Measurements from ENCODE around the gene CADM2.
"Not testable (repeated sequence)": the region's sequence is repeated elsewhere in the genome, so short reads cannot be mapped to it uniquely, and the experiment has no call there.

CADM2 gene

DNA sequence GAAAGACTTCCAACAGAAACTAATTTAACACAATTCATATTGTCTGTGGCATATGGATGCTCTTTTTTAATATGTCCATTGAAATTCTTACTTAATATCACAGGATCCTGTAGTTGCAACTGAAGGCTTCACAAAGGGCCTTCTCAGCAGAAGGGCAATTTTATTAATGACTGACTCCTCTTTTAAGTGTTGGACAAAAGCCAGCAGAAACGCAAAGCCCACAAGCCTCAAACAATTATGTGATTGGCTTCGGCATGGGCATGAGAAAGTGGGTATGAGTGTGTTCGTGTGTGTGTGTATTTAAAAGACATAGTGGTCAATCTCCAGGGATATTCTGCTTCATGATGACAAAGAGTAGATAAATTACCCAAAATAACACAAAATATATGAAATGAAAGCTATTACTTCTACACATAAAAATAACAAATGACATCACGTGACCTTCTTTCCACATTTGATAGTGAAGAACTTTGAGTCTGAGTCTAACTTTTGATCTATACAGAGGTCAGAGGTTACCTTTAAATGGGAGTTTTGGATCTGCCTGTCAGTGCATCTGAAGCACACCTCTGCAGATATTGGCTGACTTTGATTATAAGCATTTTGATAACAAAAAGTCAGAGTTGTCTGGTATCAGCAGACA lies 496.9 kb downstream of the CADM2 start:
- FAIRE-seq (no peak), DNase-seq (ENCODE audit: low spot score) (no peak)

DNA sequence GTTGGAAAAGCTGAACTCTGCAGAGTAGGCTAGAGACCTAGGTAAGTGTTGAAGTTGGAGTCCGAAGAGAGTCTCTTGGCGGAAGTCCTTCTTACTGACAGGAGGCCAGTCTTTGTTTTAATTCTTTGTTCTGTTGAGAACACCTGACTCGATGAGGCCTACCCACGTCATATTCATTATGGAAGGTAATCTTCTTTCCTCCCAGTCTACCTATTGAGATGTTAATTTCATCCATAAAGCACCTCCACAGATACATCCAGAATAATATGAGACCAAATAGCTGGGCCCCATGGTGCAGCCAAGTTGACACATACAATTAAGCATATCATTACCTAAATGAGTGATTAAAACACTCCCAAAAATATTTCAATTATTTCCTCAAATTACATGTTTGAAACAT lies 515.5 kb downstream of the CADM2 start:
- DNase-seq (ENCODE audit: low spot score) (no peak), FAIRE-seq (no peak)

DNA sequence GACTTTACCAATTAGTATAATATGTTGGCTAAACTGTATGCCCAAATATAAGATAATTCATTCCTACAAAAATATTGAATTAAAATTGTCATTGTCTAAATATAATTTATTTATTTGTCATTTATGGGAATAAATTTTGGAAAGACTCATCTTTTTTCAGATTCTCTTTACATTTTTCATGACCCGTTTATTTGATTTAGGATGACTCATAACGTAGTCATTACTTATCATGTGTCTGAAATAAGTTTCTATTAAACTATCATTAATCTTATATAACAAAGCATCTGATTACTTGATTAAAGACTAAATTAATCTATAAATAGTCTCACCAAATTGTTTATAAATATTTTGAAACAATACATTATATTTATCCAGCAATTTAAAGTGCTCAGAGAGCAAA lies 516.6 kb downstream of the CADM2 start:
- DNase-seq (ENCODE audit: low spot score) (no peak), FAIRE-seq (no peak)

DNA sequence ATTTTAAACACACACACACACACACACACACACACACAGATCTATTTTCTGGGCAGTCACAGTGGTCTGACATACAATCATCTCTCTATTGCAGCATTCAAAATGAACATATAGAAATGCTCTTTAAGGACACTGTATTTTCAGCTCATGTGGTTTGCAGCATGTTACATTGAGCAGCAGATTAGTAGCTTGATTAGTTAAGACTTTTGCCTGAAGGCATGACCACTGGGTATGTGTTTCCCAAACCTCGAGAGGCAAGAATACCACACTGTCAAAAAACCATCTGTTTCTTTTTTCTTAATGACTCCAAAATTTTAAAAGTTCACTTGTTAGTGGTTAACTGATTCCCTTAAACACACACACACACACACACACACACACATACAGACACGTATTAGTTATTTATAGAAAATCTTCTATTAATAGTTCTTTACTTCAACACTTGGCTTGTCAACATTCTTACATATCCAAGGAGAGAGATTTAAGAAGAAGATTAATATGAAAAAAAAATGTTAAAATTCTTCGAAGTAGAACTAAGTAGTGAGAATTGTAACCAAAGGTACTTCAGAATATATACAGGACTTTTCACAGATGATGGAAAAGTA lies 518.2 kb downstream of the CADM2 start:
- FAIRE-seq (no peak), DNase-seq (ENCODE audit: low spot score) (no peak)

DNA sequence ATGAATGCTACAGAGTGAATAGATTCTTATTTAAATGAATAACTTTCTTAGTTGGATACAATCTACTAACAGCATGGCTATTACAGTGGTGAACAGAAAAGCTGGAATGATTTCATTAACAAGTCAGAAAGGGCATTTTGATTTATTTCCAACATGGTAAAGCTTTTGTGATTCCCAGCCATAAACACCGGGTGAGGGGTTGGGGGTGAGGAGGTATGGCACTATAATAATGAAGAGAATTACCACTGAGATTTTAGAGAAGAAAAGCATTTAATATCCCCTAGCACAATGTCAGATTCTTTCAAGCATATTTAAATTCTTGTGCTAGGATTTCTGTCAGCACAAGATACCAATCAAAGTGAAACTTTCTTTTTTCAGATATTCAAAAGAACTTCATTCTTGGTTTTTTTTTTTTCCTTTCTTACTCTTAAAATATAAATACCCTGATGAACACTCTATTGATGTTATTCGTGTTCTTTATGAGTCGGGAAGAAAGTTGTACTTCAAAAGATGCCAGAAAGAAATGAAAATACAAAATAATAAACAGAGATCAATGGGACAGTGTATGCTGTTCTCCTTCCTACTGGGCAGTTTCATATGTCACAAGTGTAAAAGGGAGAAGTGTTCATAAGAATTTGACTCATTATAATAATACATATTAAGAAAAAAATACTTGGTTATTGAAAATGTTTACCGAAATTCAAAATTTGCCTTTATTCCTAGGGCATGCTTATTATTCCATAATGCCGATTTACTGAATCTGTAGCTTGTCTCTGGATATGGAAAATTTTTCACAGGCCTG lies 522.8 kb downstream of the CADM2 start:
- DNase-seq (ENCODE audit: low spot score) (no peak), FAIRE-seq (no peak)

DNA sequence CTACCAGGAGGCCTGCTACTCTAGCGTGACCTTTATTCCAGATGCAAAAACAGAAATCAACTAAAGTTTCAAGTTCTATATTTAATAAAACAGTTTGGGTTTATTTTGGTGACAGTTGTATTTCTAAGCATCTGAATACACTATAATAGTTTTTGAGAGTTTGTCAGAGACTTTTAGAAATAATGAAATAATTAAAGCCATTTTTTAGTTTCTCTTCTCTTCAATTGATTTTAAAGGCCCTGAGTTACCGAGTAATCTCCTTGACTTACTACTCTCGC lies 523.4 kb downstream of the CADM2 start:
- no peak for FAIRE-seq
- DNase-seq (ENCODE audit: low spot score) = no peak

DNA sequence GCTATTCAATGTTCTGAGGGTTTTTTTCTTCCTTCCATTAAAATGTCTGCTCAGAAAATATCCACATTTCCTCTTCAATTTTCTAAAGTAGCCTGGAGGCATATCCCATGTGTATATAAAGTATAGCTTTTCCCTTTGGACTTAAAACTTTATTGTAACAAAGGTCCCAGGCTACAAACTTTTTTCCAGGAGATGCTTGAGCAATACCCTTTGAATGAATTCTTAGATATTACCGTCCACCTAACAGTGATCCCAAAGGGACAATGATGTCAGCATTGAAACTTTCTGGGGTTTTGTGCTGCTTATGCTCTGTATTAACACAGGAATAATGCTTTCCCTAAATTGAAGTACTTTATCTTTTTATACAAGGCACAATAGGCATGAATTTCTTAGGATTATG lies 525.2 kb downstream of the CADM2 start:
- no peak for FAIRE-seq

DNA sequence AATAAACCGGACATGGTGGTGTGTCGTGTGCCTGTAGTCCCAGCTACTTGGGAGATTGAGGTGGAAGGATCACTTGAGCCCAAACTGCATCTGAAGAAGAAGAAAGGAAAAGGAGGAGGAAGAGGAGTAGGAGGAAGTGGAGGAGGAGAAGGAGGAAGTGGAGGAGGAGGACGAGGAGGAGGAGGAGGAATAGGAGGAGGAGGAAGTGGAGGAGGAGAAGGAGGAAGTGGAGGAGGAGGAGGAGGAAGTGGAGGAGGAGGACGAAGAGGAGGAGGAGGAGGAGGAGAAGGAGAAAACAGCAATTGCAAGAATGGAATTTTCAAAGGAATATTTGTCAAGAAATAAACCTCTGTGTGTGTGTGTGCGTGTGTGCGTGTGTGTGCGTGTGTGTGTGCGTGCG lies 528.6 kb downstream of the CADM2 start:
- peak; percentile 97 for FAIRE-seq

More for the DNA sequence above, 525.2 kb downstream of the CADM2 start:
- DNase-seq (ENCODE audit: low spot score) = no peak

DNA sequence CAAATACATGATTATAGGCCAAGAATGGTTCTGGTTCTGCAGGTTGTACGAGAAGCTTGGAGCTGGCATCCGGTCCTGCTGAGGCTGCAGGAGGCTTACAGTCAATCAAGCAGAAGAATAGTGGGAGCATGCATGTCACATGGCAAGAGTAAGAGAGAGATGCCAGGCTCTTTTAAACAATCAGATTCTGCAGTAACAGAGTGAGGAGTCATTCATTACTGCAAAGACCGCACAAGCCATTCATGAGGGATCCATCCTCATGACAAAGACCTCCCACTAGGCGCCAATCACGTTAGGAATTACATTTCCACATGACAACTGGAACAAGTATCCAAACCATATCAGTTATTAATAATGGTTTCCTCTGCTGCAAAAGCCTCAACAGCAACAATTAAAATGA lies 536.8 kb downstream of the CADM2 start:
- FAIRE-seq (no peak), DNase-seq (ENCODE audit: low spot score) (no peak)

More for the DNA sequence above, 528.6 kb downstream of the CADM2 start:
- no peak for DNase-seq (ENCODE audit: low spot score)

DNA sequence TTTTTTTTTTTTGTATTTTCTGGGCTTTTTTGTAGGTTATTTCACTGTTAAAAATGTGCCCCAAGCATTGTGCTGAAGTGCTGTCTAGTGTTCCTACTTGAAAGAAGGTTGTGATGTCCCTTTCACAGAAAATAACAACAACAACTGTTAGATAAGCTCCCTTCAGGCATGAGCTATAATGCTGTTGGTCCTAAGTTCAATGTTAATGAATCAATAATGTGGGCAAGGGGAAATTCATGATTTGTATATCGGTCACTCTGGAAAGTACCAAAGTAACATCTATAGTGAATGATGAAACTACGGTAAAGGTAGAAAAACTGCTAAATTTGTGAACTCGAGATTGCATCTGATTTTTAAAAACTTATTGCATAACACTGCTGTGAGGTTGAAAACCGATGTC lies 539.4 kb downstream of the CADM2 start:
- DNase-seq (ENCODE audit: low spot score) (no peak), FAIRE-seq (no peak)

DNA sequence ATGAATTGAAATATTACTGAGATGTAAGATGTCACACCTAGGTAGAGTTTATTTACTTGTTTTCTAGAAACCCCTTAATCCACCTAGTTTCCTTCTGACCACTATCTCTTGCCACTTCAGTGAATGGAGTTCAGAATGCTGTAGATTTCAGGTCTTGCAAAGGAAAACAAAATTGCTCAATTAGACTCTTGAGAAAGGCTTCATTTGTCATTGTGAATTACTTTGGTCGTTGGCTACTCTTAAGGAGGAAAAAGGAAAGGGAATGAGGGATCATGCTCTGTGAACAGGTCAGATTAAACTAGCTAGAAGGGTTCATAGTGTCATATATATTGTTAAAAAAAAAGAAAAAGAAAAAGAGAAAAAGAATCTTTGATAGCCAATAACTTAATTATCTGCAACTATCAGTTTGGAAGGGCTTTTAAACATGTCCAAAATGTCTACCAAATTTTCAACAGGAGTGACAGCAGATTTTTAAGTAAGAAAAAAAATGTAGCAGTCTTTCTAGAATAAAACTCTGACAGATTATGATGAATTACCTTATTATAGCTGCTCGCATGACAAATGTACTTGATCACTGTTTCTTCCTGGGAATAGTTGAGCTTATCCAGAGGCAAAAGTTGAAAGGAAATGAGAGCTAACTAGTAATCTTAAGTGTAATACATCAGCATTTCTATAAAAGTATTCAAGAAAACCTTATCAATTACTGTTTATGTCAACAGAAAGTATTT lies 543.5 kb downstream of the CADM2 start:
- FAIRE-seq (no peak), DNase-seq (ENCODE audit: low spot score) (no peak)

DNA sequence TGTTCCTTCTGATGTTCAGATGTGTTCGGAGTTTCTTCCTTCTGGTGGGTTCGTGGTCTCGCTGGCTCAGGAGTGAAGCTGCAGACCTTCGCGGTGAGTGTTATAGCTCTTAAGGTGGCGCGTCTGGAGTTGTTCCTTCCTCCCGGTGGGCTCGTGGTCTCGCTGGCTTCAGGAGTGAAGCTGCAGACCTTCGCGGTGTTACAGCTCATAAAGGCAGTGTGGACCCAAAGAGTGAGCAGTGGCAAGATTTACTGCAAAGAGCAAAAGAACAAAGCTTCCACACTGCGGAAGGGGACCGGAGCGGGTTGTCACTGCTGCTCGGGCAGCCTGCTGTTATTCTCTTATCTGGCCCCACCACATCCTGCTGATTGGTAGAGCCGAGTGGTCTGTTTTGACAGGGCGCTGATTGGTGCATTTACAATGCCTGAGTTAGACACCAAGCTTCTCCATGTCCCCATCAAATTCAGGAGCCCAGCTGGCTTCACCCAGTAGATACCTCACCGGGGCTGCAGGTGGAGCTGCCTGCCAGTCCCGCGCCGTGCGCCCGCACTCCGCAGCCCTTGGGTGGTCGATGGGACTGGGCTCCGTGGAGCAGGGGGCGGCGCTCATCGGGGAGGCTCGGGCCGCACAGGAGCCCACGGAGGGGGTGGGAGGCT lies 545.5 kb downstream of the CADM2 start:
- not testable (repeated sequence) for FAIRE-seq; DNase-seq (ENCODE audit: low spot score)

DNA sequence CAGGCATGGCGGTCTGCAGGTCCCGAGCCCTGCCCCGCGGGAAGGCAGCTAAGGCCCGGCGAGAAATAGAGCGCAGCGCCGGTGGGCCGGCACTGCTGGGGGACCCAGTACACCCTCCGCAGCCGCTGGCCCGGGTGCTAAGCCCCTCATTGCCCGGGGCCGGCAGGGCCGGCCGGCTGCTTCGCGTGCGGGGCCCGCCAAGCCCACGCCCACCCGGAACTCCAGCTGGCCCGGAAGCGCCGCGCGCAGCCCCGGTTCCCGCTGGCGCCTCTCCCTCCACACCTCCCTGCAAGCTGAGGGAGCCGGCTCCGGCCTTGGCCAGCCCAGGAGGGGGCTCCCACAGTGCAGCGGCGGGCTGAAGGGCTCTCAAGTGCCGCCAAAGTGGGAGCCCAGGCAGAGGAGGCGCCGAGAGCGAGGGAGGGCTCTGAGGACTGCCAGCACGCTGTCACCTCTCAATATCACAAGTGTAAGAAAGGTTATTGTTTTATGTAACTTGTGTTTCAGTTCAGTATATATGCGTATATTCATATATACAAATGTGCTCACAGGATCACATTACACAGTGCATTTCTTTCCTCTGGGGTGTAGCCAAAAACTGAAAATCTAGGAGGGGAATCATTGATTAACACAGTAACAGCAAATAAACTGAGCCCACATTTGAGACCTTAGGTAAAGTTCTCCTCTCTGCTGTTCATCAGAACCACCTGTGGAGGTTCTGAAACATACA lies 546.2 kb downstream of the CADM2 start:
- FAIRE-seq; DNase-seq (ENCODE audit: low spot score): not testable (repeated sequence)

DNA sequence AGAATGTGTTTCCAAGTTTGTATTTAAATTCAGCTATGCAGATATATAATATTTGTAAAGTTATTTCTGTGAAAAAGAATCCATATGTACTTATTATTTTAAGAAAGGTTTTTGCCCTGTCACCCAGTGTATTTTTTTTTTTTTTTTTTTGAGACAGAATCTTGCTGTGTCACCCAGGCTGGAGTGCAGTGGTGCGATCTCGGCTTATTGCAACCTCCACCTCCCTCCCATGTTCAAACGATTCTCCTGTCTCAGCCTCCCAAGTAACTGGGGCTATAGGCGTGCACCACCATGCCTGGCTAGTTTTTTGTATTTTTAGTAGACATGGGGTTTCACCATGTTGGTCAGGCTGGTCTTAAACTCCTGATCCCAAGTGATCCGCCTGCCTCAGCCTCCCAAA lies 548.3 kb downstream of the CADM2 start:
- not testable (repeated sequence) for DNase-seq (ENCODE audit: low spot score); FAIRE-seq

DNA sequence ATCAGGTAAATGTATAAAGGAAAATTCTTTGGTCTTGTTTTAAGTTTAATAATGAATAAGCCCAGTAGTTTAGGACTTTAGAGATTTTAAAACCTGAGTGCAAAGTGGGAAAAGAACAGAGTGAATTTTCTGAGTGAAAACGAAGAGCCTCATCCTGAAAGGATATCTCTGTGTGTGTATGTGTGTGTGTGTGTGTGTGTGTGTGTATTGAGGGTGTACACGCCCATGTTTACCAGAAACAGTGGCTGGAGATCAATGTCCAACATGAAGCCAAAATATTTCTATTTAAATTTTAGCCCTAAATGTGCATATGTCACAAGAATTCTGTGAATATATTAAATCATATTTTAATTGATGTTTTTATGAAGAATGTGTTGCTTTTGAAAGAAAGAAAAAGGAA lies 549.9 kb downstream of the CADM2 start:
- DNase-seq (ENCODE audit: low spot score) = no peak
- no peak for FAIRE-seq

DNA sequence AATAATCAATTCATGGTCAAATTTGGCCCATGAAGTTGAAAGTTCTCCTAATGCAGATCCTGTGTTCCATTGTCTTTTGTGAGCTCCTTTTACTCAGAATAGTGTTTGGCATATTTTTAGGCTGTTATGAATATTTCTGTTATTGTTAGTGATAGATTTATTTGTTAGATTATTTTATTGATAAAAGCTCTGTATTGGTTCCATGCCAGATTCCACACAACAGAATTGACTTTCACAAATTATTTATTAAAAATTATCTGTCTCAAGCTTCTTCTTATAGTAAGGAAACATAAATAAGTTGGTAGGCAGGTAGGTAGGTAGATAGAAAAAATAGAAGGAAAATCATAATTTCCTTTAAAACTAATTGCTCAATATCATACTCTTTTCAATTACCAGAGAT lies 557.4 kb downstream of the CADM2 start:
- no peak for FAIRE-seq
- no peak for DNase-seq (ENCODE audit: low spot score)

DNA sequence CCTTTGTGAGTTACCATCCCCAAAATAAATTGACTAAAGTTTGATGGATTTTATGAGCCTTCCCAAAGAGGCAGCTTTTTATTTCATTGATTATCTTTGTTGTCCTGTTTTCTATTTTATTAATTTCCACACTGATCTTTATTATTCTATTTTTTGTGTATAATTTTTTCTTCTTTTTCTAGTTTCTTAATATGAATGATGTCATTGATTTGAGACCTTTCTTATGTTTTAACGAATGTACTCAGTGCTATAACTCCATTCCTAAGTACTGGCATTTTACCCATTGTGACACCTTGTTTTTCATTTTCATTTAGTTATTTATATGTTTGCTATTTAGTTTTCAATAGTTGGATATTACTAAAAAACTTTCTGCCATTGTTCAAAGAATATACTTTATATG lies 565.3 kb downstream of the CADM2 start:
- no peak for FAIRE-seq

DNA sequence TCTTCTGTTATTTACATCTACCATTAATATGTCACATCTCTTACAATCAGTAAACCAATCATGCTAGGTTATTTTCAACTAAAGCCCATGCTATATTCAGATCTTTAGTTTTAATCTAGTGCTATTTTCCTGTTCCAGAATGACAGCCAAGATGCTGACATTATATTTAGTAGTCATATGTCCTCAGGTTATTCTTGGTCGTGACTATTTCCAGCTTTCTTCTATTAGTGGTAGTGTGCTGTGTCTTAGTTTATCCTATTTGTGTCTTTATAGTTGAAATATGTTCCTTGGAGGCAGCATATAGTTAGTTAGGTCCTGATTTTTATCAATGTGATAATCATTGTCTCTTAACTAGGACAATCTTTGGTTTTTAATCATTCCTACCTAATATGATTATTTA lies 566.5 kb downstream of the CADM2 start:
- no peak for DNase-seq (ENCODE audit: low spot score)
- no peak for FAIRE-seq

More for the DNA sequence above, 565.3 kb downstream of the CADM2 start:
- no peak for DNase-seq (ENCODE audit: low spot score)

DNA sequence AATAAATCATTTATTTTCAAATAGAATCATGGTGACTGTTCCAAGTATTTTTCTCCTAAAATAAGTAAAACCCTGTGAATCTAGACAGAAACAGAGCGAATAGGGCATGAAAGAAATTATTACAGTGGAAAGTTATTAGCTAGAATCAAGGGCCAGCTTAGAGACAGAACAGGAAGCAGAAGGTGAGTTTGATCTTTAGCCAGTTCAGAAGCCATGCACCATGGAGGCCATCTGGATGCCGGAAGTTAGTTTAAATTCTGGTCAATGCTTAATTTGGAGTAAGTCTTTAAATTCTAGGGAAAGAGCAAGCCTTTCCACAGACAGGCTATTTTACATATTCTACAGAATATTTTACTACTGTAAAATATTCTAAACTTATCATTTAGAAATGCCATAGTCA lies 574.8 kb downstream of the CADM2 start:
- no peak for FAIRE-seq
- no peak for DNase-seq (ENCODE audit: low spot score)

DNA sequence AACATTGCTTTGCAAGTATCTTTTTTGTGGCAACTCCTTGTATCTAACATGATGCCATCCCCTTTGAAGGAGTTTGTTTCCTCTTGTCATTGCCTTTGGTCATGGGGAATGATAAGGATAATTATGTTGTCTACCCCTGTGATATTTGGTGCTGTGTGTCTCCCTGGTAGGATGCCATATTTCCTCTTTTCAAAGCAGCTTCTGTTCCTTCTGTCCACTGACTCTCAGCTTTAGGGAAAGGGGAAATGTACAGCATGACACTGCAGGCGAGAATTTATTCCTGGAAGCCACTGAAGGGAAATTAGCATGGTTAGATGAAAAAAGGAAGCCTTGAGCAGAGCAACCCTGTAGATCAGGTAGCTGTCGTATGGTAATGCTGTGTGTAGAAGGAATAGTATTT lies 576.7 kb downstream of the CADM2 start:
- FAIRE-seq (no peak), DNase-seq (ENCODE audit: low spot score) (no peak)

DNA sequence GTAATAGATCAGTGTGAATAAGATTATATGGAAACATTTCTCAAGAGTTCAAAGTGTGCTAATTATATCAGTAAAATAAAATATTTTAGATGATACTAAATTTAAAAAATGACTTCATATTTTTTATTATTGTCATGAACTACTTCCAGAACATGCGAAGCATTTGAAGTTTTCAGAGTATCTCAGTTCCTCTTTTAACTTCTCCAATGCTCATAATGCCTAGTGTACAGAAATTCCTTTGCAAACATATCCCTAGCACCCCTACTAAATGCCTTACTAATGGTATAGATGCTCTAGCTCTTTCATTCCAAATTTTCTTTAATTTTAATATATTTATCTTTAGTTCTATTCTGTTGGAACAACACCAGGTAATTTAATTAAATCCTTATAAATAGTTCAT lies 580.4 kb downstream of the CADM2 start:
- DNase-seq (ENCODE audit: low spot score) = no peak
- no peak for FAIRE-seq
